GM18873 (cell line): Measurements from ENCODE around the gene GMNC.
A peak's percentile ranks its signal among the peaks of the same experiment; 100 is the strongest.
"Not testable (repeated sequence)": the region's sequence is repeated elsewhere in the genome, so short reads cannot be mapped to it uniquely, and the experiment has no call there.

Experiments used
- ATAC-seq: cut with Tn5 transposase; IDR thresholded peaks from one replicate; pipeline ENCODE4 v1.9.1; 2021; ENCODE audit warnings: mild to moderate bottlenecking, moderate library complexity, moderate number of reproducible peaks; ENCODE audit not compliant: unreplicated experiment, low FRiP score

The GMNC gene, protein sequence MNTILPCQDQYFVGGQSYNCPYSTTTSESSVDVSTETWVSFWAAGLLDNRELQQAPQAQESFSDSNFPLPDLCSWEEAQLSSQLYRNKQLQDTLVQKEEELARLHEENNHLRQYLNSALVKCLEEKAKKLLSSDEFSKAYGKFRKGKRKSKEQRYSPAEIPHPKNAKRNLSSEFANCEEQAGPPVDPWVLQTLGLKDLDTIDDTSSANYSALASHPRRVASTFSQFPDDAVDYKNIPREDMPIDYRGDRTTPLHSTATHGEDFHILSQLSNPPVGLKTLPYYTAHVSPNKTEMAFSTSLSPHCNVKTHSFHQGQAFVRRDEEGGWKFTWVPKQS

DNA sequence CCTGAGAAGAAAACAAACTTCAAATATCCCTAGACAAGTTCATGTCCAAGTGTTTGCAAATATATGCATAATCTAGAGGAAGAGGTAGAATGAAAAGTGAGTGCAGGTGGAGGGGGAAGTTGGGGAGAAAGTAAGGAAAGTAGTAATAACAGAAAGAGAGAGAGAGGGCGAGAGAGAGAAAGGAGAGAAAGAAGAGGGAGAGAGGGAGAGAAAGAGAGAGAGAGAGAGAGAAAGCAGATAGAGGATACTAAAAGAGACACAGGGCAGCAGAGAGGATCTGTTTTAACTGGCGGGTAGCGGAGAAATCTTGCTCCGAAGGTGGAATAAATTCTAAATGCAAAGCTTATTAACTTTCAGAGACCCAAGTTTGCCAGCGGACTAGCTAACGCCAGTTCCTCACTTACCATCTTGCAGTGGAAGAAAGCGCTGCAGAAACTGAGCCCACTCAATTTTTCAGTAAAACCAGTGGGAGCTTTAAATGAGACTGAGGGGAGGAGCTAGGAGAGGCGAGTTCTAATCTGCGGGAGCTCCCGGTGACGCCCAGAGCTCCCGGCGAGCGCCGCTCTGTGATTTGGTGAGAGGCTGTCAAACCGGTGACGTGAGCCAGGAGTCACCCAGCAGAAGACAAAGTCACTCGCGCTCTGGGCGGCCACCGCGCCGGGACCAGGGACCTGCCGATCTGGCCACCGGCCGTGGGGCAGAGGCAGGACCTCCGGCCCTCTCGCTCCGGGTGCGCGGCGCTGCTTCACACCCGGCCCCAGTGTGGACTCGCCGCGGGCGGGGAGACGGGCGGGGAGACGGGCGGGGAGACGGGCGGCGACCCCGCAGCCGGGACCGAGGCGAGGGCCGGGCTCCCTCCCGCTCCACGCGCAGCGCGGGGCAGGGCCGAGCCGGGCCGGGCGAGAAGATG, at the start of gene GMNC:
GMNC (minus strand) TSS at position 486 of the 910 bp plus-strand sequence; CDS start at position 407, 79 bp downstream.
- peak; percentile 89 for ATAC-seq

DNA sequence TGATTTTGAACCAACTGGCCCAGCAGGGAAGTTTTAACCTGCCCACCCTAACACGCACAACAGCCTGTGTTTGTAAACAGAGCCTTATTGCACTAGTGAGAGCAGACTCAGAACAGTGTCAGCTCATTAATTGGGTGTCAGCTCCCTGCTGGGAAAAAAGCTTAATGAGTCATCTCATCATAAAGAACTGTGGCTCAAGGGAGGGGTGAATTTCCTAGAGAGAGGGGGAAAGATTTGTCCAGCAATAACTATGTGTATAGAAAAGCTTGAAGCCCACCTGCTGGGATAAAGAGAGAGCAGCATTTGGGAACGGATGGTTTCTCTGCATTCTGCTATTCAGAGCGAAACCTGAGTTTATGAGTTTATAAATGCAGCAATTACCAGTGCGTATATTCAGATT, 48.9 kb upstream of the GMNC start:
- ATAC-seq: no peak

DNA sequence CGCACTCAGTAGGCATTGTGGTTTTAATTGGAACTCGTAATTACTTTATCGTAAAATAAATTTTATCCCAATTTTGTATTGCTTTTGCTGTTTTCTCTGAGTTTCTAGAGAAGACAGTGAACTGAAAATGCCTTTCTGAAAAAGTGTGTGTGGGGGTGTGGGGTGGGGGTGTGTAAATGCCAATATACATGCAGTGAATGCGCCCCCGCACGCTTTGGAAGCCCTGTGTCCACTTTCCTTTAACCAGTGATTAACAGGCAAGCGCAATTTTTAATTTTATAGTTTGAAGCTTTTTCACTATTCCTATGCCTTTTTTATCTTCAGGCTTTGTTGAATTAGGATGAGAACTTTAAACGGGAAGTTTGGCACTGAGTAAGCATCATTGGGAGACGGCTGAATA, 47.4 kb upstream of the GMNC start:
- no peak for ATAC-seq

DNA sequence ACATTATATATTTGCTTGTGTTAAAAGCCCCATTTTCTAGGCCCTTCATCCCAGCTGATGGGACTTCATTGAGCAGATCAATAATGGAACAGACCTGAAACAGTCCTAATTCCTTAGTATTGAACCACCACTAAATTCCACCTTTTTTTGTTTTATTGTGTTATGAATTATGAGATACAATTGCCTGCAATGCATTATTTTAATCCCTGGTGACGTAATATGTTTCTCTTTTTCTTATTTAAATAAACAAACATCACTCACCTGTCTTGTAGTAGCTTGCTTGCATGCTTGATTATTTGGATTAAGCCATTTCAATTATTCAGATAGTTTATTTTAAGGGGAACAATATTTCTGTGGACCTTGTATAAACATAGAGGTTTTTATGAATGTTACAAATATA, 40.7 kb upstream of the GMNC start:
- no peak for ATAC-seq

DNA sequence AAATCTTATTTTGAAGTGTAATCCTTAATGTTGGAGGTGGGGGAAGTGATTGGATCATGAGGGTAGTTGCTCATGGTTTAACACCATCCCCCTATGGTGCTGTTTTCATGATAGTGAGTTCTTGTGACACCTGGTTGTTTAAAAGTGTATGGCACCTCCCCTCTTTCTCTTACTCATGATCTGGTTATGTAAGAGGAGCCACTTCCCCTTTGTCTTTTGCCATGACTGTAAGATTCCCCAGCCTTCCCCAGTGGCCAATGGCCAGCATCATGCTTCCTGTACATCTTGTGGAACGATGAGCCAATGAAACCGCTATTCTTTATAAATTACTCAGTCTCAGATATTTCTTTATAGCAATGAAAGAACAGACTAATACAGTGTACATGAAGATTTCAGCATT, 39.8 kb upstream of the GMNC start:
- ATAC-seq: no peak

DNA sequence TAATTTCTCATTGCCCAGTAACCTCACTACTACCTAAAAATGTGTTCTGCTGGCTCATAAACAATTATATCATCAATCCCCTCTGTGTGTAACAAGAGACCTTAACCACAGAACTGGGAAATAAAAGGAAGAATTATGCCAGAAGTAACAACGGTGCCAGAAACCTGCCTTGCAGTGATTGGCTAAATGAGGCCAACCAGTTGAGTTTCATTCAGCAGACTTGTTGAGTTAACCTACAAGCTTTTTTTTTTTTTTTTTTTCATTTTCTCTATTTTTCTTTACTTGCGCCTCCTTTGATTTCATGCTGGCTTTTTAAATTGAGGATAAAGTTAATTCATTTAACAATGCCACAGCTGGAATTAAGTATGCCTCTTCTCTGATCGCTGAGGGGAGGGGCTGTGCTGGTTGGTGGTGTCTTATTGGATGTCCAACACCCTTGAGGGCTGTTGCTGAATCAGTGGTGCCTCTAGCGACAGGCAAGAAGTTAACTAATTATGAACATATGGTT, 30.0 kb upstream of the GMNC start:
- no peak for ATAC-seq

DNA sequence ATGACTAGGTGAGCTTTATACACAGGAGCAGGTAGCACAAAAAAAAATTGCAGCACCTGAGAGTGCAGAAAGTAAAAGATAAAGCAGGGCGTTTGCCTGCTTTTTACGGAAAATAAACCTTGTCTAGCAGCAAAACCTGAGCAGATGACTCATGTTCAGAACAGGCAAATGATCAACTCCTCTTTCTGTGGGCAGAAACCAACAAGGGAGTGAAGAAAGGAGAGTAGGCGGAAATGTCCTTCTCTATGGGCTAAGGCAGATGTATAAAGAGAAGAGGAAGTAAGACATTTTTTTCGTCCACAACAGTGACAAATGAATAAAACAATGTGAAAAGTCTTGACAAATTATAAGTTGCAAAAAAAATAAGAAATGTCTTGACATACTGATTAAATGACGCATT, 24.5 kb upstream of the GMNC start:
- no peak for ATAC-seq

DNA sequence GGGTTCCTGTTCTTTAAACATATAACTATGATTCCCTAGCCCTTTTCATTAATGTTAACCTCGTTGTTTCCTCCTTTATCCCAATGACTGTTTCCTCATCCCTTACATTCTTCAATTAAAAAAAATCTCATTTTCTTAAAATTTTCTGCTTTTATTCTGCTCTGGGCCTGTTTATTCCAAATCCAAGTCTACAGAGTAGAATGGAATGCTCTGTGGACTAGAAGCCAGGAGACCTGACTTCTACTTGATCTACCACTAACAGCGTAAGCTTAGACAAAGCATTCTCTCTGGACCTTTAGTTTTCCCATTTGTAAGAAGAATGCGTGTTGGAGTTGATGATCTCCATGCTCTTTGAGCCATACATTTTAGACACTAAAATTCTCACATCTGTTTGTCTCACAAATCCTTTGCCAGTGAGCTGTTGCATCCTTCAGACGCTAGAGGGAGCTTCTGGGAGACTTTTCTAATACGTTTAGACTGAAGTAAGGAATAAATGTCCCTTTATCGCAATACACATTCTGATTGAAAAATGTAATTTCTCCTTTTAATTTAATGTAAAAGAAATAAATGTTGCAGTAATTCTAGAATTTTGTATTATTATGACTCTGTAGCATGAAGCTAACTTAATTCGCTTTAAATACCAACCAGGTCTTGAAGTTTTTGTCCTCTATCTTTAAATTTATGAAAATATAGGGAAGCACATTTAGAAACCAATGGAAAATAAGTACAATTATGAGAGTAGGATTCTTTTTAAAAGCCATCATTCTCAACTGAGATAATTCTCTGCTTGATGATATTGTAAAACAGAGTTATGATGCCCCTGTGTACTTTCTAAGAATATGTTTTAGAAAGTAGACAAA, 21.7 kb upstream of the GMNC start:
- ATAC-seq: peak; percentile 68

DNA sequence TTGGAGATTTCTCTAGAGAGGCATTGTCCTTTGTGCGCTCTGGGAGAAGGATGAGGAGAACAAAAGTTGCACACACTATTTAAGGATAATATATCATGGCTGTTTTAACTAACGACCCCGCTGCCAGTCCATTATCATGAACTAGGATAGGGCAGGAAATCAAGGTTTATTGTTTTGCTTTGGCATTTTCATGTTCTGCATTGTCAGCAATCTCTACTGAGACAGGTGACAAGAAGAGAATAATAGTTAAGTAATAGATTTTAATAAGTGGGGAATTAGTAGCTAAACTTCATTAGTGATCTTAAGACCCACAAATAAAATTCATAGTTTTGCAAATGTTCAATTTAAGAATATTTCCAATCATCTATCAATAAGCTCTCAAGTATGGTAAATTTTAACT, 20.6 kb upstream of the GMNC start:
- no peak for ATAC-seq

DNA sequence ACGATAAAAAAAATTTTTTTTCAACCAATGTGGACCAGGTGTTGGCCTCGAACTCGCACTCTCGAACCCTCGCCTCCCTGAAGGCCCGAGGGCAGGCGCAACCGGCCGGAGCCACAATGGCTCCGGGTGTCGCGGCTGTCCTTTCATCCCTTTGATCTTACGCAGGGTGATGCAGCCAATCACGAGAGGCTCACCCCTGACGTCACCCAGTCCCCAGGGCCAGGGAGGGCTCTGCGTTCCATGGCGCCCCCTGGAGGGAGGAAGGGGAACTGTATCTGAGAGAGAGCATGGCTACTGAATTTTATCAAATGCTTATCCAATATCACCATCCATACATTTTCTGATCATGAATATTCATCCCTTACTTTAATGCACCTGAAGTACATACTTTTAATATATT, 15.4 kb upstream of the GMNC start:
- ATAC-seq: no peak

DNA sequence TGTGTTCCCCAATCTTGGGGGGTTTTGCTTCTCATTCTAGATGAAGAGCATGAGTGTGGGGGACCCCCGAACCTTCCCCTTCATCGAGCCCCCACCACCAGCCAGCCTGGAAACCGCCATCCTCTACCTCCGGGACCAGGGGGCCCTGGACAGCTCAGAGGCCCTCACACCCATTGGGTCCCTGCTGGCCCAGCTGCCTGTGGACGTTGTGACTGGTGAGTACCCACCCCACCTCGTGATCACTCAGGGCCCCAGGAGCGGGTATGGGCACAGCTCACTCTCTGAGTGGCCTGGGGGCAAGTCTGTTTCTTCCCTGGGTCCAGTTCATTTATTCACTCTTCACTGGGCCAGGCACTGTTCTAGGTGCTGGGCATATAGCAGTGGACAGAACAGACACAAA, 13.9 kb upstream of the GMNC start:
- not testable (repeated sequence) for ATAC-seq

DNA sequence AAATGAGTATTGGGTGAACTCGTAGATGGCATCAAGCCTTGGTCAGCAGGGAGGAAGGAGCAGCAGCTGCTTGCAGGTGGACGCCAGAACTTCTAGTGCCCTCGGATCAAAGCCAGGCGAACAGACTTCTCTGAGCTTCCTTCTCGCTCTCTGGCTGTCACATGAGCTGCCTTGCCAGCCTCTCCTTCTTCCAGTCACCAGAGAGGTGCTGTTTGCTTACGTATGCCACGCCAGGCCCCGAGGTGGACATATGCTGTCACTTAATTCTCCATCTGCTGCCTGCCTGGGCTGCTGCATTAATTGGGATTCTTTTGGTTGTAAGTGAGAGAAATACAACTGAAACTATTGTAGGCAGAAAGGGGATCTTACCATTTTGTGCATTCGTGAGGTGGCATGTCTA, 12.6 kb upstream of the GMNC start:
- not testable (repeated sequence) for ATAC-seq

DNA sequence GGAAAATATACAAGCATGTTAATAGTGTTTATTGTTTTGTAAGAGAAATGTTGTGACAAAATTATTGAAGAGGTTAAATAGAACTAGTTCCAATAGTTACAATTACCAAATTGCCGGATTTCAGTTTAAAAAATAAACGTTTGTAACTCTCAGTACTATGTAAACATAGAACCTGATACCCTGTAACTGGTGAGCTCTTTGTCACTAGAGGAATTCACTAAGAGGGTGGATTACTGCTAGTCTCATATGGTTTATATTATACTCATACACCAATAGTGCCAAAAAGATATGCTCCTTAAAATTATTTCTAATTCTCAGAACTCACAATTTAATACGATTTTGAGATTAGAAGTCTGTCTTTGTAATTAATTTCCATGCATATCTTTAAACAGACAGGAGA, 7.6 kb upstream of the GMNC start:
- ATAC-seq: no peak

DNA sequence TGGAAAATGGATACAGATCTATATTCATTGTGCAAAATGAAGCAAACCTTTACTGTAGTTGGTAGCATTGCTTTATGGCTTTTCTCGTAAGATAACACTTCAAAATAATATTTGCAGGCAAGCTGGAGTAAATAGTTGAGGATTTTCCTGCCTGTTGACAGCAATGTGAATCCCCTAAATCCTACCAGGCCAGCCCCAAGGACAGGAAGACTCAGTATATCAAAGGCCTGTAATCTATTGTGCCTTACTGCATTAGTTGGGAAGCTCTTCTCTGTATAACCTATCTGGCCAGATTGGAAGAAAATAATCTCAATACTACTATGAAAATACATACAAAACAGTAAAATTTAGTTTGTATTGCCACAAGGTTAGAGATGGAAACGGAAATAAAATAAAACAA, 4.6 kb upstream of the GMNC start:
- no peak for ATAC-seq

DNA sequence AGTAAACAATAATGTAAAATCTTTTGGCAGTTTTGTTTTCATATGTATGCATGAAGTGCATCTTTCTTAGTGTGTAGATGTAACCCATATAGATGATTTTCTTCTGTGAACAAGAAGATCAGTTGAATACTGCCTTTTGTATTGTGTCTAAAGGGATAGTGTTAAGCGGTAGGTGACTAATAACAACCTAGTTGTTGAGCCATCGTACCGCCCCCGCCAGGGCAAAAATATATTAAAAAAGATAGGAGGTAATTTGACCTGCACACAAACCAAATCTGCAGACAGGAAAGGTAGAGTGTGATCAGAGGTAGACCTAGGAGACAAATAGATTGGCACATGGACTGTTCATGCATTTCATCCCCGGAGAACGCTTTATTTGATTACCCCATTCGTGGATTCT, 3.3 kb upstream of the GMNC start:
- no peak for ATAC-seq

DNA sequence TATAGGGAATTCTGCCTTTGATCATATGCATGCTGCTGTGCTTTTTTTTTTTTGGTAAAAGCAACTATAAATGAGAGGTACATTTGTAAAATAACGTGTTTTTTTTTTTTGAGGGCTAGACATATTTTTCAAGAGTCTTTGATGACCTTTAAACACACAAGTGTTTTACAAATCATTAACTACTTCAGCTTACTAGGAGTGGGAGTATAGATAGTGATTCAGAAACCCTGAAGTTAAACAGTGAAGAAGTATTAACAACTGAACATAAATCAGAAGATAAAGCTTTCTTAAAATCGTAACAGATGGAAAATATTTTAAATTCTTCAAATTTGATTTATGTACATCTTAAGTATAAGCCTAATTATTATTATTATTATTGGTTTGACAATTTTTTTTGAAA, 2.9 kb upstream of the GMNC start:
- peak; percentile 39 for ATAC-seq

DNA sequence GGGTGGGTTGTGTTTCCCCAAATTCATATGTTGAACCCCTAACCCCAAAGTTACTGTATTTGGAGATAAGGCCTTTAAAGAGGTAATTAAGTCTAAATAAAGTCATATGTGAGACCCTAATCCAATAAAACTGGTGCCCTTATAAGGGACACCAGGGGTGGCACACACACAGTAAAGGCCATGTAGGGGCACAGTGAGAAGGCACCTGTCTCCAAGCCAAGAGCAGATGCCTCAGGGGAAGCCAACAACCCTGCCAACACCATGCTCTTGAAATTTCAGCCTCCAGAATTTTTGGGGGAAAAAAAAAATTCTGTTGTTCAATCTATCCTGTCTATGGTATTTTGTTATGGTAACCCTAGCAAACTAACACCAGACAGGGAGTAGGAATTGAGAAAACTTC, 1.5 kb upstream of the GMNC start:
- ATAC-seq: no peak

DNA sequence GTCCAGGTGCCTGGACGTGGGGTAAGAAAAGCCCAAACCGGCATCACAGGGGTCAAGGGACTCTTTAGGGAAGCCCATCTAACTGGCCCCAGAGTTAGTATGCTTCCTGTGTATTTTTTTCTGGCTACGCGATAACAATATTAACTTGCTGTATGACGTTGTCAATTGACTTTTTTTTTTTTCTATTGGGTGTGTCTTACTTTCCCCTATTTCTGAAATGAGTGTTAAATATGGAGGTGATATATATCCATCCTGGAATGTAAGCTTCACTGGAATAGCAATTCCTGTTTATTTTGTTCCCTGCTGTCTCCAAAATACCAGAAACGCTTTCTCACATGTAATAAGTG, 598 bp upstream of the GMNC start:
- peak; percentile 12 for ATAC-seq

DNA sequence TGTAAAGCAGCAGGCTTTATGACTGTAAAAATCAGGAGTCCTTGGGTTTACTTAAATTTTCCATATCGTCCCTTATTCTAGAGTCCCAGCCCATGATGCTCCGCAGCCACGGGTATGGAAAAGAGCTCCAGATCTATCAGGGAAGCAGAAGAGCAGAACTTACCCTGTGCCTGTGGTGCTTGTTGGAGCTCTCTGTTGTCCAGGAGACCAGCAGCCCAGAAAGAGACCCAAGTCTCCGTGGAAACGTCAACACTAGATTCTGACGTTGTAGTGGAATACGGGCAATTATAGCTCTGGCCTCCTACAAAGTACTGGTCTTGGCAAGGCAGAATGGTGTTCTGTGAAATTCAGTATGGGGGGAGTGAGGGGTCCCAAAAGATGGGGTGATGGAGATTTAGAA, 2.0 kb downstream of the GMNC start:
- no peak for ATAC-seq

DNA sequence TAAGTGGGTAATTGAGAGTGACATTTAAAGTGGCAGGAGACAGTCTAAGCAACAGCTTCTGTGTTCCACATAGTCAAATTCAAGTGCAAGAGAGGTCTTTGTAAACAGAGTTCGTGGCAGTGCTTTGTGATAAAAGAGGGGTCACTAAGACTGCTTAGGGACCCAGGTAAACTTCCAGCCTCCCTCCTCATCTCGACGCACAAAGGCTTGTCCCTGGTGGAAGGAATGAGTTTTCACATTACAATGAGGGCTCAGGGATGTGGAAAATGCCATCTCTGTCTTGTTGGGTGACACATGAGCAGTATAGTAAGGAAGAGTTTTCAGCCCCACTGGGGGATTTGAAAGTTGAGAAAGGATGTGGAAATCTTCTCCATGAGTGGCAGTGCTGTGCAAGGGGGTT, 7.3 kb downstream of the GMNC start:
- ATAC-seq: no peak

DNA sequence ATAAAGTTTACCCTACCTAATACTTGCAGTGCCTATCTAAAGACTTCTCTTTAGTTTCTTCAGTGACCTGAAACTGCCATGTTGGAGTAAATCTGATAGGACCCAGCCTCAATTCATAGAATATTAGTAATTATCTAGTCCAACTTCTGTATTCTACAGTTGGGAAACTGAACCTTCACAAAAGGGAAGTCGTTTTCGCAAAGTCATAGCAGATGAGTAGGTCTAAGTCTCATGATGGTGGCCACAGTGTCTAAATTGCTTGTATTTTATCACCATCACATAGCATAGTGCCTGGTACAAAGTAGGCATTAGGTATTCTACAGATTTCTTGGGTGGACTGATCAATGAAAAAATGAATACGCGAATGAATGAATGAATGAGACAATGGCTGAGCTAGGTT, 8.4 kb downstream of the GMNC start:
- ATAC-seq: no peak
